Stromal cell of bone marrow (primary cell): ENCODE results near the gene CDC42BPG.

ENCODE experiments used
- DNase-seq: peaks from one replicate; pipeline ENCODE4 v3.0.0-alpha.2; 2012; ENCODE audit warnings: low read depth

Gene CDC42BPG

DNA sequence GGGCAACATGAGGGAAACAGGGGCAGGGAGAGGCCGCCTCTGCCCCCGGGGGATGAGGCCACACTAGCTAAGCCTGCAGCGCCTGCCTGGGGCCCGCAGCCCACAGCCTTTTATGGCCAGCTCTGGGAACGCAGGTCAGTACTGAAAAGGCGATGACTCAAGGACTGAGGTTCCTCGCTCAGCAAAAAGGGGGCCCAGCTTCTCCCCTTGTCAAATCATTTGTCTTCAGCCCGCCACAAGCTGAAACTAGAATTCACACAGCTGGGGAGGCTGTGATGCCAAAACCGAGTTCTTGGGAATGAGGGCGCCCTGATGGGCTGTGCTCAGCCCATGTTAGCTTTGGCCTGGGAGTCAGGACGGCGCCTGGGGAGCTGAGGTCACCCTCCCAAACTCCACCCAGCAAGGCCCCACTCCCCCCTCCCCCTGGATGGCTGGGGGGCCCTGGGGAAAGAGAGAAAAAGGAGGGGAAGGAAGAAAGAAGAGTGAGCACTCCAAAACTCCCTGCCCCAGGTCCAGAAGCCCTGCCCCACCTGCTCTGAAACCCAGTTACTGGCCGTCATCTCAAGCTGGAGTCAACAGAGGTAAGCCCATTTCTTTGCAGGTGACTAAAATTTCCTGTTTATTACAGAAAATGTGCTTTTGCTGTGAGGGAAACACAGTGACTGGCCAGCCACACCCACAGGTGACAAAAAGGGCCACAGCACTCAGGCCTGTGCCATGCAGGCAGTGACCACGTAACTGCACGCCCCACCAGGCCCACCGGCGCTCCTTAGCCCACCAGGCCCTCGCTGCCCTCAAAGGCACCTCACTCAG lies 20.2 kb upstream of the CDC42BPG start:
- peak; percentile 97 for DNase-seq

DNA sequence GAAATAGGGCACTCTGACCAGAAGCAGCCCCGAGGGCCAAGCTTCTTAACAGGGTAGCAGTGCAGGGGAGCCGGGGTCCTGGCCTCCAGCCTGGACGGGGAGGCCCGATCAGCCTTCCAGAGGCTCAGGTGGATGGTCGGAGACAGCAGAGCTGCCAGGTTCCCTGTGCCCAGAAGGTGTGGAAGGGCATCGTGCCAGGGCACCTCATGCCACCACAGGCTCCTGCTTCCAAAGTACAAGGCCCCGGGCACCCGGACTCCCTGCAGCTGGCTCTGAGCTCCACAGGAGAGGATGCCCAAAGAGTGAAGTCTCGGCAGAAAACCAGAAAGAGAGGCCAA lies 19.7 kb upstream of the CDC42BPG start:
- no peak for DNase-seq

- DNase-seq: no peak
These were observed 19.1 kb upstream of the CDC42BPG start for GRCh38 chr11:64863391-64864060.

- no peak for DNase-seq
These were observed 18.5 kb upstream of the CDC42BPG start for GRCh38 chr11:64862987-64863390.

DNA sequence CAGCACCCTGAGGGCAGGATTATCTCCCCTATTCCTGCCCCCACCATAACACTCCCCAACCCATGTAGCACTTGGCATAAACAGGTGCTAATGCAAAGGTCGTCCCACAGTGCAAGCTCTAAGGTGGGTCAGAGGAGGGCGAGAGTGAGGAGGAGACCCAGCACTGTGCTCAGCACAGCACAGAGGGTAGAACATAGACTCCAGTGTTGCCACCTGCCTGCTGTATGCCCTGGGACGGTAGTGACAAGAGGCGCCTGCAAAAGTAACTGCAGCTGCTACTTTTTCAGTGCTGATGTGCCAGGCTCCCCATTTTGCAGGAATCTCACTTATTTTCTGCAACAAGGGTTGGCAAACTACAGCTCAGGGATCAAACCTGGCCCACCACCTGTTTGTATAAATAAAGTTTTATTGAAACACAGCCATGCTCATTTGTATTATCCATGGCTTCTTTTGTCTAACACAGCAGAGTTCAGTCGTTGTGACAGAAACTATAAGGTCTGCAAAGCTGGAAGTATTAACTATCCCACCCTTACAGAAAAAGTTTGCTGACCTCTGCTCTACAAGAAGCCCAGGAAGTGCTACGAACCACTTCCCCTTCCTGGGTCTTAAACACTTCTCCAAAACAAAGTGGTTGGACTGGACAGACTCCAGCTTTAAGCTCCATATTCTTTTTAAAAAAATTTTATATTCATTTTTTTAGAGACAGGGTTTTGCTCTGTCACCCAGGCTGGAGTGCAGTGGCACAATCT lies 16.9 kb upstream of the CDC42BPG start:
- DNase-seq: no peak

DNA sequence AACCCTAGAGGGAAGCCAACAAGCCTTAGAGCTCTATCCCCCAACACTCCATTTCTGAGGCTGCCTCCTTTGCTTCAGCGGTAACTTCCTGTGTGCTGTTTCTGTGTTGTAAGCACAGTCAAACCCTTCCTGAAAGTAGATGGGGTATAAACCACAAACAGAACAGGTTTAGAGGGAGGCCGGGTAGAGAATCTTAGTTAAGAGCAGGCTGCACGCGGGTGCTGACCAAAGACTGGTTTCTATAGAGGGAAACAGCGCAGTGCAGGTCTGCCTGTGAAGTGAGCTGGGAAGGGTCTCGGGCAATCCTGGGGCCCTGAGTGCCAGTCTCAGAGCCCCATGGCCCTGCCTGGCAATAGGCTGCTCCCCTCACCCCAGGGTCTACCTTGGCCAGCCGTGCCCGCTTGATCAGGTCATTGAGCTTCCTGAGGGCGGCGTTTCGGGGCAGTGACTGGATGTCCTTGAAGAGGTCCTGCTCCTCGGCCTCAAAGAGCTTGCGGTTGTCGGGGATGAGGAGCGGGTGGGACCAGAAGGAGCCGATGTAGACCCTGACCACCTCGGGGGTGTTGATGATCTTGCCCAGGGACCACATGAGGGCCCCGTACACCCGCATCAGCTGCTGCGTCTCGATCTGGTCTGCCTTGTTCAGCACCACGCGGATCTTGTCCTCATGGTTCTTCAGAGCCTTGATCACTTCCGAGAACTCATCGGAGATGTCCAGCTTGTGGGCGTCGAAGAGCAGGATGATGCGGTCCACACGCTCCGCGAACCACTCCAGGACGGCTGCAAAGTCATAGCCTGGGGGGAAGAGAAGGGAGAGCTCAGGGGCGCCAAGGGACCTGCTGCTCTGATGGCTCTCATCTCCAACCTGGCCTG lies 15.3 kb upstream of the CDC42BPG start:
- no peak for DNase-seq

DNA sequence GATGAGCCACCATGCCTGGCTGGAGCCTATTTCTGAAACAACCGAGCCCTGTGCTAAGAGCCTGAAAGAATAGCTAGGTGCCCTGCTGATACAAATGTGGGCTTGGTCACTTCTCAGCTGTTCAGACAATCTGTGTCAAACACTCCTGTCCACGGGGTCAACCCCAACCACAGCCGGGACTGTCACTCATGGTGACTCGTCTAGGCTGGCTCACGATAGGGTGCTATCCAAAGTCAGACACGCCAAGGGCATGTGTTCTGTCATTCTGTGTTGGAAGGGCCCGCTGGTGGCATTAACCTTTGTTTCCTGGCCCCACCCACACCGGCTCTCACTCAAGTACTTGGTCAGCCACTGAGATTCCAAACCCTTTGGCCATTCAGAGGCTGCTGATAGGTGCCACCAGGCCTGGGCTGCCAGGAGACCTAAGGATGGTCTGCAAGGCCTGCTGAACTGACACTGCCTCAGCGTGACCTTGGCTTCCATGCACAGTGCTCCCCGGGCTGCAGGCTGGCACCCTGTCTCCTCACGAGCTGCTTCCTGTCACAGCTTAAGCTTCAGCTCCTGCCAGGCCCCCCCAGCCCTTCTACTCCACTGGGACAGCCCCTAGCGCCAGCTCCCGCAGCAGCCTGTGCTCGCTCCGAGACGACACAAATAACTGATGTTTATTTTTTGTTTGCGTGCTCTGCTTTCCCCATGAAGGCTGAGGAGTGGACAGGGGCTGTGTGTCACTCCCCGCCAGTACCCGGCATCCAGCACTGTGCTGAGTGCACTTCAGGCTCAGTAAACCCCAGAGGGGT lies 14.2 kb upstream of the CDC42BPG start:
- no peak for DNase-seq

GRCh38 chr11:64857485-64857884 lies 13.0 kb upstream of the CDC42BPG start:
- DNase-seq: no peak

DNA sequence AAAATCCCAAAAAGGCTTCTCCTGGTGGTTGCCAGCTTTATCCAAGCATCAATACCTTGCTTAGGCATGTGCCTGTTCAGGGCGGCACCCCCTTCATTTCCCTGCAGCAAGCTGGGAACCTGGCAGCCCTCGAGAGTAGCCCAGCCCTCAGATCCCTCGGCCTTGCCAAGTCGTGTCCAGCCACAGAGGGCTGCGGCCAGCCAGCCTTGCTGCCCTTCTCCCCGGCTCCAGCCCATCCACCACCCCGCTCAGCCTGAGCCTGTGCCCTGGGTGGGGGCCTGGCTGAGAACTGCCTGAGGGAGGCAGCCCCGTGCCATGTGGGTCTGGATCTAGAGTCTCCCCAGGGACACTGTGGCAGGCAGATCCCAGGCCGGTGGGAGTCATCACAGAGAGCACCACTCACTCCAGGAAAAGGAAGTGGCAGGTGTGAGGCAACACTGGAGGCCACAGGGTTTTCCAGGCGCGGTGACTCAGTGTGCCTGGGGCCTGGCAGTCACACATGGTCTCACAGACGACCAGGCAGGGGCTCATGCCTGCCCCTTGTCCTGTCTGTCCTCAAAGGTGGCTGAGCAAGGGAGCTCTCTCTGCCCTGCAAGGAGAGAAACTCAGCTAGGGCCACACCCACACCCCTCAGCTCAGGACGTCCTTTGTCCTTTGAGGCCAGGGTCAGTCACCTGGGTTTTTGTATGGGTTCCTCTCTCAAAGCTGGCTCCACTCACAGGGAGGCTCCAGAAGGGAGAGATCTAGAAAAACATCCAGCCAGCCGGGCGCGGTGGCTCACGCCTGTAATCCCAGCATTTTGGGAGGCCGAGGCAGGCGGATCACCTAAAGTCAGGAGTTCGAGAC lies 12.2 kb upstream of the CDC42BPG start:
- DNase-seq: peak; percentile 68

- no peak for DNase-seq
These were observed 11.3 kb upstream of the CDC42BPG start for GRCh38 chr11:64855596-64856304.

- peak; percentile 88 for DNase-seq
These were observed 10.4 kb upstream of the CDC42BPG start for GRCh38 chr11:64854534-64855502.

GRCh38 chr11:64854157-64854533 lies 9.7 kb upstream of the CDC42BPG start:
- DNase-seq: no peak

- no peak for DNase-seq
These were observed 9.3 kb upstream of the CDC42BPG start for GRCh38 chr11:64853709-64854108.

GRCh38 chr11:64852804-64853509 lies 8.5 kb upstream of the CDC42BPG start:
- DNase-seq: no peak

- DNase-seq: no peak
These were observed 7.4 kb upstream of the CDC42BPG start for GRCh38 chr11:64851831-64852351.

DNA sequence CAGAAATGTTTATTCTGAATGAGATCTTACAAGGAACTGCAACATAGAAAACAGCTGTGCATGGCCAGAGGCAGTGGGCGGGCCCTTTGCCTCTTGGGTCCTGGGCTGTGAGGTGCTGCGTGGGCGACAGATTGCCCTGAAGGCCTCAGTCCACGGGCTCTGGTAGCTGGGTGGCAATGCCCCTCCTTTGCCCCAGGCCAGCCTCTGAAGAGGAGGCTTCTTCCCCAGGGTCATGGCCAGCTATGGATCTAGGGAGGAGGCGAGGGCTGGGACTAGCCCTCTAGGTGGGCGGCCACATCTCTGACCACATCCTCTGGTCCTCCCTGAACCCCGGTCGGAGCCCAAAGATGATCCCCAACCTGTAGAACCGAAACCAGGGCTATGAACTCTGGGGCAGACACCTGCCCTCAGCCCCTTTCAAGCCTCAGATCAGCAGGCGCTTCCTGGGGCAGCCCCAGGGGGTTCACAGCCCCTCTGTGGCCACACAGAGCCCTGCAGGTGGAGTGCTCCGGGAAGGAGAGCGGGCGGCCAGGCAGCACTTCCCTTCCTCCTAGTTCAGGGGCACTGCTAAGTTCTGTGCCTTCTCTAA lies 6.6 kb upstream of the CDC42BPG start:
- no peak for DNase-seq
